ENCODE results near the gene OSBPL10. TPM values are rescaled to one million over a fixed set of nuclear protein-coding genes. Genes with fewer than 3 reads are reported as not detected.

The OSBPL10 gene
- polyA plus RNA-seq, 3 donors from 2014 or later = 0.19 to 0.50 TPM; not detected in 1

DNA sequence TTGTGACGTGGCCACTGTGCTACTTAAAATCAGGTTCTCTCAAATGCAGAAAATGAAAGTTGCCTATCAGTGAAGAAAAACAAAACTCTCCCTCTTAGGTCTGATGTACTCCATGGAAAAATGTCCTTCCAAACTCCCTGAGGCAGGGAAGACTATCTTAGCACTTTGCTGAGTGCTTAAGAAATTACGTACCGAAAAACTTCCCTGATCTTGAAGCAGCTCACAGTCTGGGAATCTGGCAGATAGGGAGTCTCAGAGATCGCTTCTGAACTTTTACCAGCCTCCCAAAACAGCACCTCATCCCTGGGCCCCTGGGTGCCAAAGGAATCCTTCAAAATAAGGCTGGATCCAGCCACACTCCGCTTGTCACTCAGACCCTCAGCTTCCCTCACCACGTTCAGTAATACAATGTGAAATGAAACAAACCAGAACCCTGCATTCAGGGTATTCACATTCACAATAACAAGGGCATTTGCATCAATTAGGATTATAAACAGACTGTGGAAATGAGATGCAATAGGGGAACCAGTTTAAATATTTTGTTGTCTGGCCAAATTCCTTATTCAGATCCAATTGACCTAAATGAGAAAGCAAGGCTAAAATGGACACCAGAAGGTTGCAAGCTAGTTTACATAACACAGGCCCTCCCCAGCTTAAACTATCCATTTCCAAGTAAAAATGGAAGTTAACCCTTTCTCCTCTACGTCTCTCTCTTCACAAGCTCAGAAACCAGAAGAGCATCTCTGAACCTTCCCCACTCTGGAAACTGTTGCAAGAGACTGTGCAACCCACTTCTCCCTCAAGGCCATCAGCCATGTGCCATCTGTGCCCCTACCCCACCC lies 20.9 kb downstream of the OSBPL10 start:
- Mint-ChIP-seq H3K4me3 (no peak overlapping the region), H3K9me3 (peaks cover 0 to 5% (median 0%) of the 10 kb centered on the region in 6 donors), H3K36me3 (no peaks in the 10 kb centered on the region), H3K27me3 (ENCODE audit: low read depth in 3 of 3) (peaks cover 0 to 4% (median 3%) of the 10 kb centered on the region in 3 donors), H3K4me1 (no peaks in the 10 kb centered on the region), H3K27ac (peak overlapping the region in 1 of 6 donors; percentile 26)
- DNase-seq = no peak

DNA sequence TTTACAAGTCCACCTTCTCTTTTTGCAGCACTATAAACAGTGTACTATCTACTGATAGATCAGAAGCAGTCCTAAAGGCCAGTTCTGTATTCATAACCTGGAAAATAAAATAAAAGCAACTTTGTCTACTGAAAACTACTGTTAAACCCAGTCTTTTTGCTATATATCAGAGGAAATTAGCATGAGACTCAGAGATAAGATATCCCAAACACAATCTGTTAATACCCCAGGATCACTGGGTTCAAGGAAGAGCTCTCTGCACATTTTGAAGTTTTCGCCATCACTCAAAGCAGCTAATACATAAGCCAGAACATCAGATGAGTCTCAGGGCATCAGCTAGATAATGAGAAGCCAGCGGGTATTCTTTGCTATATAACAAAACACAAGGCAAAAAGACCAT lies 21.8 kb downstream of the OSBPL10 start:
- Mint-ChIP-seq H3K4me1 (no peaks in the 10 kb centered on the region), H3K9me3 (peaks cover 0 to 8% (median 0%) of the 10 kb centered on the region in 6 donors), H3K27ac (no peak overlapping the region), H3K36me3 (no peaks in the 10 kb centered on the region), H3K27me3 (ENCODE audit: low read depth in 3 of 3) (peaks cover 0 to 6% (median 3%) of the 10 kb centered on the region in 3 donors), H3K4me3 (no peak overlapping the region)
- DNase-seq = no peak

DNA sequence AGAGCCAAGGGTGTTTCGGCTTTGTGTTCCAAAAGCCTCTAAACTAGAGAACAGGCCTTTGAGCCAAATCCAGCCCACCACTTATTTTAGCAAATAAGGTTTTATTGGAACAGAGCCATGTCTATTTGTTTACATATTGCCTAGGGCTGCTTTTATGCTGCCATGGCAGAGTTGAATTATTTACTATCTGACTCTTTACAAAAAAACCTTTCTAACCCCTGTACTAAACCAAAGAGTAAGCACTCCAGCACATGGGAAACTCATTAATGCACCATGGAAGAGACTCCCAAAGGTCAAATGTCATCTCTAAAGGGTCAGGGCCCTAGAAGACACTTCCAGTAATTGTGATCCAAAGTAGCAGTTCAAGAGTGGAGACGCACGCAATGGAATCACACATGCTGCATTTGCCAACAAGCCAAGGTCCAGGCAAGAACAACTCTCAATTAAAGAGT lies 22.3 kb downstream of the OSBPL10 start:
- Mint-ChIP-seq H3K4me3 (no peak overlapping the region), H3K4me1 (no peaks in the 10 kb centered on the region), H3K27me3 (ENCODE audit: low read depth in 3 of 3) (peaks cover 0 to 6% (median 3%) of the 10 kb centered on the region in 3 donors), H3K27ac (no peak overlapping the region), H3K9me3 (peaks cover 0 to 8% (median 0%) of the 10 kb centered on the region in 6 donors), H3K36me3 (no peaks in the 10 kb centered on the region)
- DNase-seq = no peak

DNA sequence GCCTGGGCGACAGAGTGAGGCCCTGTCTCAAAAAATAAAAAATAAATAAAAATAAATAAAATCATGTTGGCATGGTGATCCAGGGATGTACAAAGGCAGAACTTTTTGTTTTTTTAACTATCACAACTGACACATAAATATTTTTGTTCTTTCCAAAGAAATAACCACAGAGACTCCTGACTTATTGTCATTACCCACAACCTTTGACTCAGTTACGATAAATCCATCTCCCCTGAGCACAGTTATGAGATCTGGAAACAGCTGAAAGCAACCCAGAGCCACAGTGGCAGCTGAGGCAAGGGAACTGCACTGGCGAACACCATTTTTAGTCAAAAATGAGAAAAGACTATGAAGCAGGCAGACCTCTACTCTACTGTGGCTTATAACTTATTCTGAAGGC lies 24.0 kb downstream of the OSBPL10 start:
- Mint-ChIP-seq H3K27ac (no peak overlapping the region), H3K27me3 (ENCODE audit: low read depth in 3 of 3) (peaks cover 0 to 9% (median 3%) of the 10 kb centered on the region in 3 donors), H3K9me3 (peaks cover 0 to 8% (median 0%) of the 10 kb centered on the region in 6 donors), H3K4me3 (no peak overlapping the region), H3K36me3 (no peaks in the 10 kb centered on the region), H3K4me1 (no peaks in the 10 kb centered on the region)
- no peak for DNase-seq

DNA sequence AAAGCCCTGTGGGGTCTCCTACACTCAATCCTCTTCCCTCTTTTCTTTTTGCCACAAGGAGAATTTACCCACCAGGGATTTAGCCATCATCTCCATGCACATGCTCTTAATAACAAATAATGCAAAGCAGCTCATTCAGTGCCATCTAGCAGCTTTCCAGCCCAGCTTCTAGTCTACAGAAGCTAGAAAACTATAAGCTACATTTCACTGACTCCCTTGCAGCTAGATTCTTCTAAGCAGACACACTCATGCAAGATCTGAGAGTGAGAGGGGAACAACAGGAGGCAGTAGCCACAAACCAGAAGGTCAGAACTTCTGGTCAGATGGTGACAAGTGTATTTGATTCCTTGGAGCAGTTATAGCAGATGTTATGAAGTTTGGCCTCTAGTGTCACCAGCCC lies 25.5 kb downstream of the OSBPL10 start:
- Mint-ChIP-seq H3K4me1 (no peaks in the 10 kb centered on the region), H3K4me3 (no peak overlapping the region), H3K27ac (no peak overlapping the region), H3K9me3 (peaks cover 0 to 8% (median 0%) of the 10 kb centered on the region in 6 donors), H3K27me3 (ENCODE audit: low read depth in 3 of 3) (peaks cover 3 to 9% (median 3%) of the 10 kb centered on the region in 3 donors), H3K36me3 (no peaks in the 10 kb centered on the region)
- no peak for DNase-seq

DNA sequence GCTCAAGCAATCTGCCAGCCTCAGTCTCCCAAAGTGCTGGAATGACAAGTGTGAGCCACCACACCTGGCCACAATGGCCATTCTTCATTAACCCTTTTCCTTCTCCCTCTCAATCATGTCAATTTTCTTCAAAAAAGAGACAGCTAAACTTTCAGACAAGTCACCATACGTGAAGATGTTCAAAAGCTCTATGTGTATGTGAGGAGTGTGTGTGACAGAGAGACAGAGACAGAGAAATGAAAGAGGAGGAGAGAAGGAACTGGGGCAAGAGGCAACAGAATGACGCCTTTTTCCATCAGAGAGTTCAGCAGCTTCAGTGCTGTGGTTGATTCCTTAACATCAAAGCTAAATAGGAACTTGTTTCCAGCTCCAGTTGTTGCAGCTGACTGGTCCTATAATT lies 27.4 kb downstream of the OSBPL10 start:
- H3K27me3 Mint-ChIP-seq (ENCODE audit: low read depth in 3 of 3) = peaks cover 0 to 7% (median 3%) of the 10 kb centered on the region in 3 donors
- H3K9me3 Mint-ChIP-seq = peaks cover 0 to 8% (median 0%) of the 10 kb centered on the region in 6 donors
- H3K36me3 Mint-ChIP-seq = no peaks in the 10 kb centered on the region
- no peak overlapping the region for H3K4me3 Mint-ChIP-seq
- no peaks in the 10 kb centered on the region for H3K4me1 Mint-ChIP-seq
- H3K27ac Mint-ChIP-seq = no peak overlapping the region
- no peak for DNase-seq

DNA sequence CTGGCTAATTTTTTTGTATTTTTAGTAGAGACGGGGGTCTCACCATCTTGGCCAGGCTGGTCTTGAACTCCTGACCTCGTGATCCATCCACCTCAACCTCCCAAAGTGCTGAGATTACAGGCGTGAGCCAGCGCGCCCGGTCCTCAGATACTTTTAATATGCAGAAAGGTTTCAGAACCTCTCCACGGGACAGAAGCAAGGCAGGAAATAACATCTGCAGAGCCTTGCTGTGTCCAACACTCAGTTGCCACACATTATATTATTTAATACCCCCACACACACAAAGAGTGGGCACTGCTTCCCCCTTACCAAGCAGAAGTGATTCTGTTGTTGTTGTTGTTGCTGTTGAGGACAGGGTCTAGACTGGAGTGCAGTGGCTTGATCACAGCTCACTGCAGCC lies 28.0 kb downstream of the OSBPL10 start:
- Mint-ChIP-seq H3K27ac (no peak overlapping the region), H3K9me3 (peaks cover 0 to 8% (median 0%) of the 10 kb centered on the region in 6 donors), H3K36me3 (no peaks in the 10 kb centered on the region), H3K27me3 (ENCODE audit: low read depth in 3 of 3) (peaks cover 0 to 7% (median 3%) of the 10 kb centered on the region in 3 donors), H3K4me1 (no peaks in the 10 kb centered on the region), H3K4me3 (no peak overlapping the region)
- no peak for DNase-seq

DNA sequence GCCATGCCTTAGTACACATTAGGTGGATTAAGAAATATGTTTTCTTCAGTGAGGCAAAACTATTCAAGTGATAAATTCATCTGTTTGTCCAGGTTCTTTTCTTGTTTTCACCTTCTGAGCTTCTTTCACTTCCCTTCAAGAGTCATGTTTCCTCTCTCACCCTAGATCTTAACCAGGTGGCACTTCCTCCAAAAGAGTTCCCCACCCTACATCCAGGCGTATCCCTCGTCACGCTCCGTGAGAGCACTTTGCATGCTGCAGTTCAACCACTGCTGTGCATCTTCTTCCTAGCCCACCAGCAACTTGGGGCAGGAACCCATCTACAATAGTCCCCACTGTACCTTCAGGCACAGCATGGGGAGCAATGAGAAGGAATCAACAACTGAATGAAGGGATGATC lies 28.9 kb downstream of the OSBPL10 start:
- Mint-ChIP-seq H3K36me3 (no peaks in the 10 kb centered on the region), H3K9me3 (peaks cover 0 to 8% (median 0%) of the 10 kb centered on the region in 6 donors), H3K27ac (no peak overlapping the region), H3K4me1 (no peaks in the 10 kb centered on the region), H3K27me3 (ENCODE audit: low read depth in 3 of 3) (peaks cover 0 to 7% (median 7%) of the 10 kb centered on the region in 3 donors), H3K4me3 (no peak overlapping the region)
- no peak for DNase-seq

DNA sequence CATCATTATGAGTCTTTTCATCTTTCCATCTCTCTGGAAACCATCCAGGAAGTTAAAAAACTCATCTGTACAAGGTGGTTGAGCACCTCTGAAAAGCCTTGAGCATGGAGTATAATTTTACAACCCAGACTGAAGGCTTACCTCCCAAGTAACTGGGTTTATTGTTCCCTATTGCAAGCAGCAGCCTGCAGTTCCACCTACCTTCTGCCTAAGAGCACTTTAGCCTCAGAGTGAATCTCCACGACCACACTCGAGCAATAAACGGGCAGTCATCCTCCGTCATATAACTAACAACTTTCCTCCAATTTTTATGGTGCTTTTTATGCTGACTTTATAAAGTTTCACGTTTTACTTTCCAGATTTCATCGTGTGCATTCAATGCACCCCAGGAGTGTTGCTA lies 32.8 kb downstream of the OSBPL10 start:
- Mint-ChIP-seq H3K27ac (no peak overlapping the region), H3K4me3 (no peak overlapping the region), H3K27me3 (ENCODE audit: low read depth in 3 of 3) (peaks cover 0 to 9% (median 5%) of the 10 kb centered on the region in 3 donors), H3K36me3 (no peaks in the 10 kb centered on the region), H3K4me1 (no peaks in the 10 kb centered on the region), H3K9me3 (no peaks in the 10 kb centered on the region)
- no peak for DNase-seq

DNA sequence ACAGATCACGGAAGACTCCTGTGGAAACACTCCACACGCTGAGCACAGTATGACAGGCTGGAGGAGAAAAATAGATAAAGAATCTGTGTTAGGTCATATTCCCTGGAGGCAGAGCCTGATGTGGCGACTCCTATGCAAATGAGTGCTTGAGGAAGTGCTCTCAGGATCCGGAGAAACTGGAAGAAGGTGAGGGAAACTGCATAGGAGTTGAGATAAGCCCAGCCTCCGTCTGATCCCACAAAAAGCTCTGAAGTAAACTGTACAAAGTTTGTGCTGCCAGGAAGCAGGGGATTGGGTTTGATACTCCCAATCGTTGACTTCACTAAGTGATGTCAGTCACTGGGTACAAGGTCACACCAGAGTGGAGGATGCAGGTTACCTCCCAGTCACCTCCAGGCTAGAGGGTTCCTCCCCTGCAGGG lies 33.4 kb downstream of the OSBPL10 start:
- no peaks in the 10 kb centered on the region for H3K9me3 Mint-ChIP-seq
- DNase-seq = no peak
- H3K4me3 Mint-ChIP-seq = no peak overlapping the region
- H3K36me3 Mint-ChIP-seq = no peaks in the 10 kb centered on the region
- no peaks in the 10 kb centered on the region for H3K4me1 Mint-ChIP-seq
- H3K27ac Mint-ChIP-seq = no peak overlapping the region
- H3K27me3 Mint-ChIP-seq (ENCODE audit: low read depth in 3 of 3) = peaks cover 0 to 9% (median 2%) of the 10 kb centered on the region in 3 donors

DNA sequence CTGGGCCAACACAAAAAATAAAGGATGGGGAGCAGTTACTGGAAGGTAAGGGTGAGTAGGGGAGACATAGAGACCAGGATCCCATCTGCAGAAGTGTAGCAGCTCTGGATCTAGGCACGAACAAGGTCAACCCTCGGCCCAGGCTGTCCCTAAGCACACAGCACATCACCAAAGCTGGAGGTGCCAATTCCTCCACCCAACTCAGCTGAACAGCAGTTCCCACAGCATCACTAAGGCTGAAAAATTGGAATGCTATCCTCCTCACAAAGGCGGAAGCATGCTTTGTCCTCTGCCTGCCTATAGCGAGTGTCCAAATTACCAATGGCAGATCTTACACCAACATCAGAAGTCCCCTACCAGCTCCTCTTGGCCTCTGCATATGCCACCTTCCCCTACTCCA lies 33.9 kb downstream of the OSBPL10 start:
- H3K27ac Mint-ChIP-seq = no peak overlapping the region

DNA sequence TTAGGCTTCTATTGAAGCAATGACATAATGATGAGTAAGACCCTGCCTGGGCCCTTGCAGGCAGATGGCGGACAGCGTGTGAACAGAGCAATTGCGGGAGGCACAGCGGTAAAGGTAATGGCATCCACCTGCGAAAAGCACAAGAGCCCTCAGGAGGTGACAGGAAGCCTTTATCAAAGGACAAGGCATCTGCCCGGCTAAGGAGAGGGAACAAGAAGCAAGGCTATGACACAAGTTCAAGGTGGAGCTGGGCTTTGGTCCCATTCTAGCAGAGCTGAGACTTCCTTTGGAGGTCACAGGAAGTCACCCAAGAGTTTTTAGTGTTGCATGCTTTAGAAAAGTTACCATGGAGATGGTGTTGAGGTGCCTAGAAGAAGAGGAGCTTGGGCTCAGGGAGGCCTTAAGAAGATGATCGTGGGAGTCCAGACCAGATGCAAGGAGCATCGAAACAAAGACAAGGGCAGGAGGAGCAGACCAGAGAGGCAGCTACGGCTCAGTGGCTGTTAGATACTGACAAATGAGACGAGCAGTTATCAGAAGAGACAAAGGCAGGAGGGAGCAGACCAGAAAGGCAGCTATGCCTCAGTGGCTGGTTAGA lies 34.5 kb downstream of the OSBPL10 start:
- peaks cover 0 to 9% (median 2%) of the 10 kb centered on the region in 3 donors for H3K27me3 Mint-ChIP-seq (ENCODE audit: low read depth in 3 of 3)
- no peak overlapping the region for H3K4me3 Mint-ChIP-seq
- no peaks in the 10 kb centered on the region for H3K9me3 Mint-ChIP-seq
- no peaks in the 10 kb centered on the region for H3K4me1 Mint-ChIP-seq
- DNase-seq = no peak
- H3K36me3 Mint-ChIP-seq = no peaks in the 10 kb centered on the region
- H3K27ac Mint-ChIP-seq = no peak overlapping the region

More for the DNA sequence above, 33.9 kb downstream of the OSBPL10 start:
- Mint-ChIP-seq H3K4me1 (no peaks in the 10 kb centered on the region), H3K4me3 (no peak overlapping the region), H3K27me3 (ENCODE audit: low read depth in 3 of 3) (peaks cover 0 to 9% (median 2%) of the 10 kb centered on the region in 3 donors), H3K36me3 (no peaks in the 10 kb centered on the region), H3K9me3 (no peaks in the 10 kb centered on the region)
- no peak for DNase-seq

DNA sequence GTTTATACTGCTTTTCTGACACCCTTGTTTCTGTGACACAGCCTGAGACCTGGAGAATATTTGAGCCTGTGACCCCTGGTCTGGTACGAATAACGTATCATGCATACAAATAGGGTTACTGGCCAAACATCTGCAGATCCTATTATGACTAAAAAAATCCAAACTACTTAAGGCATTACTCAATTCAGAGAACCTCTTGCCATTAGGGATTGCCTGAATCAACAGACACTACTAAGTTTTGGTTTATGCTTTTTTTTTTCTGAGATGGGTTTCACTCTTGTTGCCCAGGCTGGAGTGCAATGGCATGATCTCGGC lies 35.4 kb downstream of the OSBPL10 start:
- H3K36me3 Mint-ChIP-seq = no peaks in the 10 kb centered on the region
- H3K9me3 Mint-ChIP-seq = no peaks in the 10 kb centered on the region
- no peak for DNase-seq
- H3K27me3 Mint-ChIP-seq (ENCODE audit: low read depth in 3 of 3) = peaks cover 0 to 7% (median 2%) of the 10 kb centered on the region in 3 donors
- no peak overlapping the region for H3K4me3 Mint-ChIP-seq
- H3K4me1 Mint-ChIP-seq = no peaks in the 10 kb centered on the region
- H3K27ac Mint-ChIP-seq = no peak overlapping the region

DNA sequence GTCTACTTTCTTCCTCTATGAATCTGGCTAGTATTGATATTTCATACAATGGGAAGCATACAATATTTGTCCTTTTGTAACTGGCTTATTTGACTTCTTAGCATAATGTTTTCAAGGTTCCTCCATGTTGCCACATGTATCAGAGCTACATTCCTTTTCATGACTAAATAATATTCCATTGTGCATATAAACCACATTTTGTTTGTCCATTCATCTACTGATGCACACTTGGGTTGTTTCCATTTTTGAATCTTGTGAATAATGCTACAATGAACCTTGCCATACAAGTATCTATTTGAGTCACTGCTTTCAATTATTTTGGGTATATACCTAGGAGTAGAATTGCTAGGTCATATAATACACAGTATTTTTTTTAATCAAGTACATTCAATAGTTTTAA lies 38.0 kb downstream of the OSBPL10 start:
- no peak overlapping the region for H3K27ac Mint-ChIP-seq
- H3K4me1 Mint-ChIP-seq = no peaks in the 10 kb centered on the region
- no peaks in the 10 kb centered on the region for H3K9me3 Mint-ChIP-seq
- peaks cover 0 to 6% (median 2%) of the 10 kb centered on the region in 3 donors for H3K27me3 Mint-ChIP-seq (ENCODE audit: low read depth in 3 of 3)
- no peaks in the 10 kb centered on the region for H3K36me3 Mint-ChIP-seq
- no peak for DNase-seq
- H3K4me3 Mint-ChIP-seq = no peak overlapping the region

All from immature natural killer cell (primary cell).